Fibroblast of peridontal ligament (primary cell): ENCODE results near the gene NME7.

Experiments used
- DNase-seq: peaks from one replicate; pipeline ENCODE4 v3.0.0-alpha.2; 2010; ENCODE audit errors: extremely low read depth

The NME7 gene

GRCh38 chr1:169155675-169156074 lies 211.9 kb downstream of the NME7 start:
- DNase-seq: no peak

GRCh38 chr1:169151338-169151837 lies 216.2 kb downstream of the NME7 start:
- DNase-seq: no peak

GRCh38 chr1:169150641-169151337 lies 216.8 kb downstream of the NME7 start:
- no peak for DNase-seq

- DNase-seq: peak; percentile 56
Measured at GRCh38 chr1:169149555-169150286, 217.9 kb downstream of the NME7 start.

GRCh38 chr1:169148472-169149252 lies 218.9 kb downstream of the NME7 start:
- DNase-seq: no peak

- DNase-seq: no peak
Measured at GRCh38 chr1:169146576-169147214, 220.9 kb downstream of the NME7 start.

- DNase-seq: no peak
Measured at GRCh38 chr1:169144941-169145626, 222.5 kb downstream of the NME7 start.

- no peak for DNase-seq
Measured at GRCh38 chr1:169143984-169144383, 223.6 kb downstream of the NME7 start.

- no peak for DNase-seq
Measured at GRCh38 chr1:169143346-169143745, 224.3 kb downstream of the NME7 start.

GRCh38 chr1:169142129-169142528 lies 225.5 kb downstream of the NME7 start:
- DNase-seq: no peak

GRCh38 chr1:169141356-169141755 lies 226.2 kb downstream of the NME7 start:
- peak; percentile 27 for DNase-seq

GRCh38 chr1:169138866-169139670 lies 228.5 kb downstream of the NME7 start:
- no peak for DNase-seq

GRCh38 chr1:169137357-169137756 lies 230.2 kb downstream of the NME7 start:
- no peak for DNase-seq

GRCh38 chr1:169133801-169134502 lies 233.6 kb downstream of the NME7 start:
- peak; percentile 11 for DNase-seq

- no peak for DNase-seq
Measured at GRCh38 chr1:169133228-169133576, 234.4 kb downstream of the NME7 start.

GRCh38 chr1:169132512-169133227 lies 234.9 kb downstream of the NME7 start:
- no peak for DNase-seq

GRCh38 chr1:169130683-169131082 lies 236.9 kb downstream of the NME7 start:
- DNase-seq: no peak

GRCh38 chr1:169129109-169129784 lies 238.3 kb downstream of the NME7 start:
- peak; percentile 32 for DNase-seq

- DNase-seq: no peak
Measured at GRCh38 chr1:169128562-169128961, 239.0 kb downstream of the NME7 start.
